Natural killer cell (primary cell): ENCODE data around the gene PARS2. TPM values are rescaled to one million over a fixed set of nuclear protein-coding genes. Genes with fewer than 3 reads are reported as not detected.

Source experiments
- total RNA-seq, 4 donors: library from RNA; stranded (reverse); fragments of 120-200 nt in 1 of 4; gene quantifications; one replicate each; pipeline versions ENCODE4 v1.2.3 to v1.2.4, GENCODE V29; 2013 to 2022

Gene PARS2
- total RNA-seq, 3 donors from 2014 or later (not counting 1 experiment from before 2014, with no cell fraction given): 0.95 to 1.4 (median 0.96) TPM

Other genes with a start within 250 kb of the PARS2 start
- 1 to 10 TPM in 1 of 3 donors, under 1 TPM in 2; 0.61 to 1.2 (median 0.85) TPM for gene ACOT11, start 216.3 kb downstream of the PARS2 start, total RNA-seq
- gene FAM151A, start 141.0 kb downstream of the PARS2 start, total RNA-seq: not detected
- gene MROH7, start 122.7 kb downstream of the PARS2 start, total RNA-seq: under 1 TPM; 0.16 to 0.88 (median 0.33) TPM
- gene TTC4, start 48.7 kb downstream of the PARS2 start, total RNA-seq: 10 to 100 TPM in 1 of 3 donors, 1 to 10 TPM in 2; 7.8 to 13.6 (median 10.0) TPM
- 10 to 100 TPM; 17.8 to 30.8 (median 26.5) TPM for gene TTC22, start 36.8 kb upstream of the PARS2 start, total RNA-seq
- 10 to 100 TPM in 2 of 3 donors, 1 to 10 TPM in 1; 8.7 to 17.2 (median 10.4) TPM for gene DHCR24, start 122.7 kb upstream of the PARS2 start, total RNA-seq
- gene TMEM61, start 216.1 kb upstream of the PARS2 start, total RNA-seq: not detected
- not detected for gene BSND, start 234.4 kb upstream of the PARS2 start, total RNA-seq